GM21737 (cell line): ENCODE data around the gene CLBA1.

Source experiments
- ATAC-seq: cut with Tn5 transposase; IDR thresholded peaks from one replicate; pipeline ENCODE4 v1.9.1; 2021; ENCODE audit warnings: mild to moderate bottlenecking, moderate library complexity; ENCODE audit not compliant: unreplicated experiment

The CLBA1 gene

GRCh38 chr14:105005329-105005928 is 19.8 kb downstream of the CLBA1 start:
- ATAC-seq: no peak

GRCh38 chr14:105005929-105006830 is 20.6 kb downstream of the CLBA1 start:
- ATAC-seq: no peak

- no peak for ATAC-seq
Measured at GRCh38 chr14:105006831-105007592, 21.4 kb downstream of the CLBA1 start.

- ATAC-seq: no peak
Measured at GRCh38 chr14:105007593-105008264, 22.1 kb downstream of the CLBA1 start.

- no peak for ATAC-seq
Measured at GRCh38 chr14:105010106-105010505, 24.5 kb downstream of the CLBA1 start.

GRCh38 chr14:105010891-105011291 is 25.3 kb downstream of the CLBA1 start:
- ATAC-seq: no peak

- no peak for ATAC-seq
Measured at GRCh38 chr14:105011312-105011990, 25.9 kb downstream of the CLBA1 start.

GRCh38 chr14:105012171-105012985 is 26.8 kb downstream of the CLBA1 start:
- no peak for ATAC-seq

- ATAC-seq: no peak
Measured at GRCh38 chr14:105013150-105013785, 27.7 kb downstream of the CLBA1 start.

GRCh38 chr14:105014032-105014431 is 28.4 kb downstream of the CLBA1 start:
- ATAC-seq: no peak

- no peak for ATAC-seq
Measured at GRCh38 chr14:105014631-105015030, 29.0 kb downstream of the CLBA1 start.

GRCh38 chr14:105015242-105015641 is 29.7 kb downstream of the CLBA1 start:
- no peak for ATAC-seq

GRCh38 chr14:105015905-105016304 is 30.3 kb downstream of the CLBA1 start:
- ATAC-seq: no peak

- no peak for ATAC-seq
Measured at GRCh38 chr14:105018414-105018813, 32.8 kb downstream of the CLBA1 start.

- peak; percentile 14 for ATAC-seq
Measured at GRCh38 chr14:105019861-105020814, 34.5 kb downstream of the CLBA1 start.

- peak; percentile 71 for ATAC-seq
Measured at GRCh38 chr14:105020815-105021655, 35.4 kb downstream of the CLBA1 start, which contains the start of gene CDCA4. TSS of gene CDCA4 (minus strand) at chr14:105021083. CDS start at chr14:105011929, 9,154 bp downstream.
